ENCODE data around the gene XAGE5.
"Not testable (repeated sequence)": the region's sequence is repeated elsewhere in the genome, so short reads cannot be mapped to it uniquely, and the experiment has no call there.

XAGE5 gene

GRCh38 chrX:52811065-52811625 lies at the start of gene XAGE5:
TSS of gene XAGE5 (plus strand) at chrX:52811287. CDS start at chrX:52812567, 1,280 bp downstream.
- no peak for DNase-seq

- not testable (repeated sequence) for DNase-seq
Observed at GRCh38 chrX:52765983-52766382, 45.1 kb upstream of the XAGE5 start.

GRCh38 chrX:52773504-52773903 lies 37.6 kb upstream of the XAGE5 start:
- not testable (repeated sequence) for DNase-seq

GRCh38 chrX:52797327-52797726 lies 13.8 kb upstream of the XAGE5 start, which contains the start of gene SPANXN5:
TSS of gene SPANXN5 (minus strand) at chrX:52797427. CDS start at chrX:52797348, 79 bp downstream.
- not testable (repeated sequence) for DNase-seq

- DNase-seq: not testable (repeated sequence)
Observed at GRCh38 chrX:52804876-52805275, 6.2 kb upstream of the XAGE5 start.

GRCh38 chrX:52819788-52820187 lies 8.7 kb downstream of the XAGE5 start:
- DNase-seq: no peak

- DNase-seq: no peak
Observed at GRCh38 chrX:52821079-52821760, 10.1 kb downstream of the XAGE5 start.

- DNase-seq: no peak
Observed at GRCh38 chrX:52824608-52825007, 13.5 kb downstream of the XAGE5 start.

- DNase-seq: no peak
Observed at GRCh38 chrX:52830551-52830950, 19.5 kb downstream of the XAGE5 start.

- DNase-seq: no peak
Observed at GRCh38 chrX:52839137-52839536, 28.1 kb downstream of the XAGE5 start.

GRCh38 chrX:52843619-52844018 lies 32.5 kb downstream of the XAGE5 start:
- DNase-seq: not testable (repeated sequence)

- no peak for DNase-seq
Observed at GRCh38 chrX:52852110-52852860, 41.2 kb downstream of the XAGE5 start.

GRCh38 chrX:52856991-52857525 lies 46.0 kb downstream of the XAGE5 start:
- not testable (repeated sequence) for DNase-seq

GRCh38 chrX:52865343-52865998 lies 54.4 kb downstream of the XAGE5 start:
- DNase-seq: no peak
